GM18526 (cell line): ENCODE results near the gene KCNQ1.

Experiments used
- POLR2A ChIP-seq: IDR thresholded peaks from 3 replicates; pipeline ENCODE4 v1.6.1; 2011; ENCODE audit not compliant: insufficient read length; ENCODE audit errors: extremely low read depth

The KCNQ1 gene

GRCh38 chr11:2801711-2802388 is 357.0 kb downstream of the KCNQ1 start:
- TF ChIP-seq POLR2A: no peak

- TF ChIP-seq POLR2A: no peak
Measured at GRCh38 chr11:2802389-2803185, 357.8 kb downstream of the KCNQ1 start.

- no peak for TF ChIP-seq POLR2A
Measured at GRCh38 chr11:2803186-2804091, 358.6 kb downstream of the KCNQ1 start.

- TF ChIP-seq POLR2A: no peak
Measured at GRCh38 chr11:2804189-2804588, 359.4 kb downstream of the KCNQ1 start.

DNA sequence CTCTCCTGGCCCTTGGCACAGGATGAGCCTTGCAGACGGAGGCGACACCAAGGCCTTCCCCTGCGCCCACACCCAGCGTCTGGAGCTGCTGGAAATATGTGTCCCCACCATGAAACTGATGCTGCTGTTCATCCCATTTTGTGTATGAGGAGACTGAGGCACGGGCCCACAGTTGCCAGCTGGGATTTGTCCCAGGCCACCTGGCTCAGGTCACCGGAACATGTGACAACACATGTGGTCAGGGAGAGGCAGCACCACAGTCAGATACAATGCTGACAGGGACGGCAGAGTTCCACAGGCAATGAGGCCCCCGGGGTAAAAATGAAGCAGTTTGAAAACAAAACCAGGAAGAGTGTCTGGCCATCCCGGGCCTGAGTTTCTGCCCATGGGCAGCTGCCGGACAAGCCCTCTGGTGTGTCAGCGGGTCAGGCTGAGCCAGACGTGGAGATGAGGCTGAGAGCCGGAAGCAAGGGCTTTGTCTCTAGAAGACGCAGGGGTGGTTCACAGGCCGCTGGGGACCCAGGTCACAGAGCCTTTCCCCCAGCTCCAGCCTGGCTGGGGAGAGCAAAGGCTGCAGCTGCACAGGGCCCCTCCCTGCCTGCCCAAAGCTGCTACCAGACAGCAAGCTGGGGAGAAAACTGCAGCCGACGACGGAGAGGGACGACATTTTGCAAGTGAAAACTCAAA is 360.0 kb downstream of the KCNQ1 start:
- no peak for TF ChIP-seq POLR2A

DNA sequence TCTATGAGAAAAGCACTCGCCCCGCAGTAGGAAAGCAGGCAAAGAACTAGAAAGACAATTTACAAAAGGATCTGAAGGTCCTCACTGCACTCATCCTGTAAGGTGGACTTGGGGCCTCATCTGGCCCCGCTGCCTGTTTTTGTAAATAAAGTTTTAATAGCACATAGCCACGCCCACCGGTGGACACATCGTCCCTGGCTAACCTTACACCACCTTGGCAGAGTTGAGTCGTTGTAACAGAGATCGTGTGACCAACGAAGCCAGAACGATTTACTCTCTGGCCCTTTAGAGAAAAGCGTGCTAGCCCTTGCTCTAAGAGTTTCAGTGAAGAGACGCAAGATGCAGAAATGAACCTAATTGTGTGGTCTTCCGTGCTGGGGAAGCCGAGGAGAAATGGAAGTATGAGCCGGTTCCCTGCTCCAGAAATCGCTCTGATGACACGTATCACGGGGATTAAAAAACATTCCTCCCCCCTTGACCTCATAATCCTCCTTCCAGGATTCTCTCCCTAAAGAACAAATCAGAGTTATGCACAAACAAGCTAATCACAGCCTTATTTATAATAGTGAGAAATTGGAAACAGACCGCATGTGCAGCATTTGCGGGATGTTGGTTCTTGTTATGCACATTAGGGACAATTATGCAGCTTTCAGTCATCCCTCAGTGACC is 360.7 kb downstream of the KCNQ1 start:
- TF ChIP-seq POLR2A: no peak

GRCh38 chr11:2806351-2807024 is 361.7 kb downstream of the KCNQ1 start:
- TF ChIP-seq POLR2A: no peak

GRCh38 chr11:2807025-2807681 is 362.3 kb downstream of the KCNQ1 start:
- TF ChIP-seq POLR2A: no peak

DNA sequence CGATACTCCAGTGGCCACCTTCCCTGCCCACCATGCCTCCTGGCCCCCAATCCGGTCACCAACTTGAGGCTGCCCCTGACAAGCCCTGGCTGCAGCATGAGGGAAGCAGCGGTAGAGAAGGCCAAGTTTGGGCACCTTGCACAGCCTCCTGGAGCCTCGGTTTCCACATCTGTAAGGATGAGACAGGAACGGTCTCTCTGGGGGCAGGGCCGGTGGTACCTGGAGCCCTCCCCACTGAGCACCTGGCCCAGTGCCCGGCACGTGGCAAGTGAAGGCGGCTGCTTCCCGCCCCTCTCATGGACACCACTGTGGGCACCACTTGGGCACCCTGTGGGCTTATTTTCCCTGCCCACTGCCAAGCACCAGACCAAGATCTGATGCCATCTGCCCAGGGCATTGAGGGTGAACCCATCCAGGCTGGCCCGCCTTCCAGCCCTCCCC is 363.0 kb downstream of the KCNQ1 start:
- TF ChIP-seq POLR2A: no peak

- TF ChIP-seq POLR2A: no peak
Measured at GRCh38 chr11:2808850-2809846, 364.3 kb downstream of the KCNQ1 start.

- TF ChIP-seq POLR2A: no peak
Measured at GRCh38 chr11:2809854-2810253, 365.0 kb downstream of the KCNQ1 start.

GRCh38 chr11:2810411-2811205 is 365.8 kb downstream of the KCNQ1 start:
- TF ChIP-seq POLR2A: no peak
